ENCODE results near the gene WDFY2. TPM values are rescaled to one million over a fixed set of nuclear protein-coding genes. Genes with fewer than 3 reads are reported as not detected.

WDFY2 gene
- total and polyA plus RNA-seq, 10 of the 15 experiments (the other 5 are each of a cell fraction or from before 2014, with no cell fraction given): 2.1 to 13.0 (median 8.1) TPM

DNA sequence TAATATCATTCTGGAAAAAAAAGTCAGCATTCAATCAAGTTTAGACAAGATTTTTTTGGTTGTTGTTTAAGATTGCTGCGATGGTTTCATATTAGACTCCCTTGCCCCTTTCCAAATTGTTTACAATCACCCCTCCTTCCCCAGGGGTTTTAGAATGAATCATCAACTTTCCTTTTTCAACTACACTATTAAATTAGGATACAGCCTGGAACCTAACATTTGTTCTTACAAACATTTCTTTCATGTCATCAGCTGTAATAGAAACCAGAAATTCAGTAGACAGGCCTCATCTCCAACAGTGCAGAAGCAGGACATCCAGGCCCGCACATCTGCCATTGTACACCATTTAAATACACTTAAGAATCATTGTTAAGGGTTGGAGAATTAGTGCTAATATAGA, 44.4 kb upstream of the WDFY2 start (continued):
- TF ChIP-seq, protein P1, sequence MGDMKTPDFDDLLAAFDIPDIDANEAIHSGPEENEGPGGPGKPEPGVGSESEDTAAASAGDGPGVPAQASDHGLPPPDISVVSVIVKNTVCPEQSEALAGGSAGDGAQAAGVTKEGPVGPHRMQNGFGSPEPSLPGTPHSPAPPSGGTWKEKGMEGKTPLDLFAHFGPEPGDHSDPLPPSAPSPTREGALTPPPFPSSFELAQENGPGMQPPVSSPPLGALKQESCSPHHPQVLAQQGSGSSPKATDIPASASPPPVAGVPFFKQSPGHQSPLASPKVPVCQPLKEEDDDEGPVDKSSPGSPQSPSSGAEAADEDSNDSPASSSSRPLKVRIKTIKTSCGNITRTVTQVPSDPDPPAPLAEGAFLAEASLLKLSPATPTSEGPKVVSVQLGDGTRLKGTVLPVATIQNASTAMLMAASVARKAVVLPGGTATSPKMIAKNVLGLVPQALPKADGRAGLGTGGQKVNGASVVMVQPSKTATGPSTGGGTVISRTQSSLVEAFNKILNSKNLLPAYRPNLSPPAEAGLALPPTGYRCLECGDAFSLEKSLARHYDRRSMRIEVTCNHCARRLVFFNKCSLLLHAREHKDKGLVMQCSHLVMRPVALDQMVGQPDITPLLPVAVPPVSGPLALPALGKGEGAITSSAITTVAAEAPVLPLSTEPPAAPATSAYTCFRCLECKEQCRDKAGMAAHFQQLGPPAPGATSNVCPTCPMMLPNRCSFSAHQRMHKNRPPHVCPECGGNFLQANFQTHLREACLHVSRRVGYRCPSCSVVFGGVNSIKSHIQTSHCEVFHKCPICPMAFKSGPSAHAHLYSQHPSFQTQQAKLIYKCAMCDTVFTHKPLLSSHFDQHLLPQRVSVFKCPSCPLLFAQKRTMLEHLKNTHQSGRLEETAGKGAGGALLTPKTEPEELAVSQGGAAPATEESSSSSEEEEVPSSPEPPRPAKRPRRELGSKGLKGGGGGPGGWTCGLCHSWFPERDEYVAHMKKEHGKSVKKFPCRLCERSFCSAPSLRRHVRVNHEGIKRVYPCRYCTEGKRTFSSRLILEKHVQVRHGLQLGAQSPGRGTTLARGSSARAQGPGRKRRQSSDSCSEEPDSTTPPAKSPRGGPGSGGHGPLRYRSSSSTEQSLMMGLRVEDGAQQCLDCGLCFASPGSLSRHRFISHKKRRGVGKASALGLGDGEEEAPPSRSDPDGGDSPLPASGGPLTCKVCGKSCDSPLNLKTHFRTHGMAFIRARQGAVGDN (IDR thresholded peaks at IDR 0.05): no peak

DNA sequence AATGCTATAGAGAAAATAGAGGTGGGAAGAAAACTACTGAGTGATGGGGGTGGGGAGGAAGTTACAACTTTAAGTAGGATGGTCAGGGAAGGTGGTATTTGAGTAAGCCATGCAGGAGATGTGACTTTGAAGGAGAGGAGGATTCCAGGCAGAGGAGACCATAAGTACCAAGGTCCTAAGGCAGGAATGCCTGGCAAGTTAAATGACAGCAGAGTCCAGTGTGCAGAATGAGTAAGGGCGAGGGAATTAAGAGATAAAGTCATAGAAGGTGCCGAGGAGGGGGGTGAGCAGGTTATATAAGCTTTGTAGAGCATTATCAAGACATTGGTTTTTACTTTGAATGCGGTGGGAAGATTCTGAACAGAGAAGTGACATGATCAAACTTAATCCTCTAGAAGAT, 43.2 kb upstream of the WDFY2 start:
- ChIA-PET CTCF (no interaction called here), POLR2A (no interaction called here), SMC1A (ENCODE audit: uncharacterized antibody, unreplicated experiment) (interaction anchor here (1.1 to 2.0 kb wide), 2 partner anchors 9 to 21 kb away, joined by 3 to 4 read pairs; no protein-coding TSS in a partner anchor), RAD21 (ENCODE audit: unreplicated experiment) (no interaction called here)
- intact Hi-C loops (cut with micrococcal nuclease; ENCODE audit: unreplicated experiment) (no loop called here), in situ Hi-C loops (cut with MboI) (no loop called here)
- Histone ChIP-seq H3K27ac (ENCODE audit: control insufficient read depth, insufficient read depth) (no peak overlapping the region), H3K9me3 (replicated peaks; ENCODE audit: control insufficient read depth, insufficient read depth, low read length) (no peaks in the 10 kb centered on the region), H3K4me1 (ENCODE audit: control insufficient read depth, insufficient read depth, low read length) (no peaks in the 10 kb centered on the region), H3K27me3 (replicated peaks in 1 of 2; ENCODE audit: control insufficient read depth in 2 of 2, insufficient read depth in 2 of 2, low read length in 1 of 2) (no peaks in the 10 kb centered on the region), H3K4me2 (ENCODE audit: control insufficient read depth, insufficient read depth) (no peak overlapping the region), H3K9ac (ENCODE audit: control insufficient read depth, insufficient read depth, low read length) (no peak overlapping the region), H3K4me3 (no peak overlapping the region), H4K20me1 (ENCODE audit: control insufficient read depth, insufficient read depth) (no peaks in the 10 kb centered on the region), H2AFZ (ENCODE audit: control insufficient read depth, low read depth, low read length) (no peak overlapping the region), H3K36me3 (ENCODE audit: control insufficient read depth in 2 of 2, insufficient read depth in 2 of 2, low read length in 1 of 2) (no peaks in the 10 kb centered on the region), H3K79me2 (ENCODE audit: control insufficient read depth, insufficient read depth, low read length) (no peaks in the 10 kb centered on the region)
- FAIRE-seq (no peak), DNase-seq (ENCODE audit: low read depth, low spot score) (no peak), ATAC-seq (no peak)
- TF ChIP-seq MTA3 (IDR thresholded peaks at IDR 0.05; ENCODE audit: borderline replicate concordance, low read length) (no peak), WRNIP1 (IDR thresholded peaks at IDR 0.05; ENCODE audit: borderline replicate concordance, low read depth, low read length) (no peak), PAX5 (IDR thresholded peaks at IDR 0.05; ENCODE audit: borderline replicate concordance, low read depth, low read length) (no peak), SMC3 (IDR thresholded peaks at IDR 0.05; ENCODE audit: borderline replicate concordance, low read length) (no peak), MEF2A (IDR thresholded peaks at IDR 0.05; ENCODE audit: insufficient read depth, low read depth, low read length) (no peak), ZNF217 (IDR thresholded peaks at IDR 0.05) (no peak), POLR2AphosphoS5 (IDR thresholded peaks at IDR 0.05; ENCODE audit: low read length) (no peak)
- TF ChIP-seq, protein P2, sequence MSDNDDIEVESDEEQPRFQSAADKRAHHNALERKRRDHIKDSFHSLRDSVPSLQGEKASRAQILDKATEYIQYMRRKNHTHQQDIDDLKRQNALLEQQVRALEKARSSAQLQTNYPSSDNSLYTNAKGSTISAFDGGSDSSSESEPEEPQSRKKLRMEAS (IDR thresholded peaks at IDR 0.05; ENCODE audit: low read depth, low read length): no peak
- WGBS (ENCODE audit: insufficient coverage, insufficient replicate concordance, low lambda C conversion rate, missing lambda C conversion rate): 85% methylated on average over 3 of the region's 3 CpGs
- no TSS peak for BruUV-seq (replicated peaks)

Measured in GM12878 (cell line).